ENCODE measurements around the gene CRYGC.
"Not testable (repeated sequence)": the region's sequence is repeated elsewhere in the genome, so short reads cannot be mapped to it uniquely, and the experiment has no call there.

The CRYGC gene

GRCh38 chr2:208135794-208136715 is 6.4 kb upstream of the CRYGC start:
- DNase-seq, result no peak

GRCh38 chr2:208134928-208135586 is 5.4 kb upstream of the CRYGC start:
- no peak for DNase-seq

GRCh38 chr2:208130712-208131110 is 1.1 kb upstream of the CRYGC start:
- DNase-seq, result no peak

GRCh38 chr2:208128136-208128535 is 1.5 kb downstream of the CRYGC start:
- DNase-seq, result no peak

GRCh38 chr2:208127090-208127489 is 2.5 kb downstream of the CRYGC start:
- DNase-seq, result no peak

GRCh38 chr2:208125251-208125650 is 4.4 kb downstream of the CRYGC start:
- DNase-seq, result no peak

GRCh38 chr2:208124013-208124715 is 5.5 kb downstream of the CRYGC start, which contains the start of gene CRYGD:
TSS of gene CRYGD (minus strand) at chr2:208124524. CDS start at chr2:208124473, 51 bp downstream.
- DNase-seq, result not testable (repeated sequence)

- no peak for DNase-seq
Observed at GRCh38 chr2:208122248-208122647, 7.4 kb downstream of the CRYGC start.

GRCh38 chr2:208118918-208119317 is 10.7 kb downstream of the CRYGC start:
- DNase-seq, result no peak

- DNase-seq, result not testable (repeated sequence)
Observed at GRCh38 chr2:208117390-208117789, 12.2 kb downstream of the CRYGC start.

GRCh38 chr2:208112969-208113368 is 16.7 kb downstream of the CRYGC start:
- DNase-seq, result no peak

GRCh38 chr2:208112273-208112745 is 17.3 kb downstream of the CRYGC start:
- not testable (repeated sequence) for DNase-seq

GRCh38 chr2:208103616-208104015 is 26.0 kb downstream of the CRYGC start:
- DNase-seq, result no peak

GRCh38 chr2:208101716-208102631 is 27.7 kb downstream of the CRYGC start:
- no peak for DNase-seq

- DNase-seq, result no peak
Observed at GRCh38 chr2:208099682-208100470, 29.8 kb downstream of the CRYGC start.

GRCh38 chr2:208098701-208099100 is 30.9 kb downstream of the CRYGC start:
- DNase-seq, result not testable (repeated sequence)

GRCh38 chr2:208098267-208098666 is 31.4 kb downstream of the CRYGC start:
- DNase-seq, result no peak

- no peak for DNase-seq
Observed at GRCh38 chr2:208097801-208098200, 31.8 kb downstream of the CRYGC start.

GRCh38 chr2:208097313-208097712 is 32.3 kb downstream of the CRYGC start:
- no peak for DNase-seq

GRCh38 chr2:208096080-208096479 is 33.5 kb downstream of the CRYGC start:
- DNase-seq, result no peak

GRCh38 chr2:208093128-208093527 is 36.5 kb downstream of the CRYGC start:
- no peak for DNase-seq
